Upper lobe of left lung (tissue), 4 donors: ENCODE data around the gene FMO3.

Experiments
- EP300 ChIP-seq, 4 donors: sonication (generic); formaldehyde crosslinking; IDR thresholded peaks; one replicate each; pipeline ENCODE4 v1.5.1; 2017; ENCODE audit warnings: antibody characterized with exemption in 4 of 4, control low read depth in 2 of 4
- TF ChIP-seq, protein P1 (sequence below), 6 experiments: fragments of 450-650 bp in 4 of 6; fragments of 200-600 bp in 2 of 6; sonication (generic) in 2 of 6; IDR thresholded peaks; one replicate each; pipeline ENCODE4 v1.5.1; 2016 to 2019; ENCODE audit warnings: antibody characterized with exemption in 6 of 6

DNA sequence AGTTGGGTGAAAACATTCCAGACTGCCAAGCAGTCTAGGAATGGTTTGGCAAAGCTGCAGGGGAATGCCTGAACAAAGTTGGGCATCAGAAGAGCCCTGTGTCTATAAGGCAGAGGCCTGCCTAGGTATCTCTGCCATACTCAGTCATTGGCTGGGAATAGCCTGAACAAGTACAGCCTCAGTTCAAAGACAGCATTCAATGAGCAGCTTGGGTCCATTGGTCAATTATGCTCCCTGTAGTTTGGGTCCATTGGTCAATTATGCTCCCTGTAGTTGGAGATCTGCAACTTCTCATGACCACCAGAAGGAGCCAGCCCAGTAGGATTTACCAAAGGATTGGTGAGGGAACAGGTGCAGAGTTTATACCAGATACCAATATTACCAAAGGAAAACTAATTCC is 31.6 kb downstream of the FMO3 start:
- TF ChIP-seq, protein P1, sequence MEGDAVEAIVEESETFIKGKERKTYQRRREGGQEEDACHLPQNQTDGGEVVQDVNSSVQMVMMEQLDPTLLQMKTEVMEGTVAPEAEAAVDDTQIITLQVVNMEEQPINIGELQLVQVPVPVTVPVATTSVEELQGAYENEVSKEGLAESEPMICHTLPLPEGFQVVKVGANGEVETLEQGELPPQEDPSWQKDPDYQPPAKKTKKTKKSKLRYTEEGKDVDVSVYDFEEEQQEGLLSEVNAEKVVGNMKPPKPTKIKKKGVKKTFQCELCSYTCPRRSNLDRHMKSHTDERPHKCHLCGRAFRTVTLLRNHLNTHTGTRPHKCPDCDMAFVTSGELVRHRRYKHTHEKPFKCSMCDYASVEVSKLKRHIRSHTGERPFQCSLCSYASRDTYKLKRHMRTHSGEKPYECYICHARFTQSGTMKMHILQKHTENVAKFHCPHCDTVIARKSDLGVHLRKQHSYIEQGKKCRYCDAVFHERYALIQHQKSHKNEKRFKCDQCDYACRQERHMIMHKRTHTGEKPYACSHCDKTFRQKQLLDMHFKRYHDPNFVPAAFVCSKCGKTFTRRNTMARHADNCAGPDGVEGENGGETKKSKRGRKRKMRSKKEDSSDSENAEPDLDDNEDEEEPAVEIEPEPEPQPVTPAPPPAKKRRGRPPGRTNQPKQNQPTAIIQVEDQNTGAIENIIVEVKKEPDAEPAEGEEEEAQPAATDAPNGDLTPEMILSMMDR (IDR thresholded peaks at IDR 0.05): no peak
- TF ChIP-seq EP300 (IDR thresholded peaks at IDR 0.05): no peak
